Upper lobe of right lung (tissue), 1 donor: Measurements from ENCODE around the gene PAX5. TPM values are rescaled to one million over a fixed set of nuclear protein-coding genes. Genes with fewer than 3 reads are reported as not detected.

Experiments used
- ATAC-seq: fragments of 200-7000 bp; cut with Tn5 transposase; one replicate; pipeline ENCODE4 v1.9.1; 2020; ENCODE audit warnings: mild to moderate bottlenecking, moderate library complexity
- DNase-seq: peaks from one replicate; pipeline ENCODE4 v3.0.0-alpha.2; 2020
- H3K27ac ChIP-seq: fragments of 200-600 bp; one replicate; pipeline ENCODE4 v1.8.0; 2022
- H3K27me3 ChIP-seq: fragments of 200-600 bp; one replicate; pipeline ENCODE4 v1.8.0; 2022; ENCODE audit warnings: mild to moderate bottlenecking
- H3K36me3 ChIP-seq: fragments of 200-600 bp; one replicate; pipeline ENCODE4 v1.8.0; 2022
- H3K4me1 ChIP-seq: fragments of 200-600 bp; one replicate; pipeline ENCODE4 v1.8.0; 2022
- H3K4me3 ChIP-seq: fragments of 200-600 bp; one replicate; pipeline ENCODE4 v1.8.0; 2022; ENCODE audit warnings: mild to moderate bottlenecking
- H3K9me3 ChIP-seq: fragments of 200-600 bp; one replicate; pipeline ENCODE4 v1.8.0; 2022
- CTCF ChIP-seq: fragments of 200-600 bp; IDR thresholded peaks from one replicate; pipeline ENCODE4 v1.8.0; 2022; ENCODE audit warnings: antibody characterized with exemption
- intact Hi-C: fragments of 100-400 bp; cut with DNase I; formaldehyde crosslinking; loops from one replicate; pipeline ENCODE4 v1.11.0; 2022
- total RNA-seq: library from RNA; stranded (reverse); fragmentation: NEBNext Ultra II Directional; extraction: Animal tissue kit (Norgen Biotek cat#: 25700); gene quantifications from one replicate; pipeline ENCODE4 v1.2.1, GENCODE V29; 2021
- donor health status: DM: no; HTN: yes; CAD: no; lungs with severe emphysema.

PAX5 gene
- total RNA-seq, 1 donor from 2014 or later, result 0.23 TPM

GRCh38 chr9:36888551-36888950, 145.5 kb downstream of the PAX5 start:
- intact Hi-C loops, result no loop called here
- peak; percentile 52 for DNase-seq
- TF ChIP-seq CTCF, result no peak

GRCh38 chr9:36884721-36885120, 149.3 kb downstream of the PAX5 start:
- no peaks in the 10 kb centered on the region for H3K9me3 ChIP-seq
- no peak for DNase-seq
- intact Hi-C loops, result no loop called here
- no peak for ATAC-seq
- no peaks in the 10 kb centered on the region for H3K4me1 ChIP-seq
- H3K27ac ChIP-seq, result no peak overlapping the region
- no peaks in the 10 kb centered on the region for H3K36me3 ChIP-seq
- peaks cover 12% of the 10 kb centered on the region for H3K27me3 ChIP-seq
- H3K4me3 ChIP-seq, result no peak overlapping the region
- no peak for TF ChIP-seq CTCF

More at GRCh38 chr9:36888551-36888950, 145.5 kb downstream of the PAX5 start:
- H3K27me3 ChIP-seq, result peaks cover 9% of the 10 kb centered on the region
- H3K27ac ChIP-seq, result no peak overlapping the region
- H3K9me3 ChIP-seq, result no peaks in the 10 kb centered on the region
- no peak overlapping the region for H3K4me3 ChIP-seq
- no peak for ATAC-seq
- no peaks in the 10 kb centered on the region for H3K36me3 ChIP-seq
- no peaks in the 10 kb centered on the region for H3K4me1 ChIP-seq

- peaks cover 7% of the 10 kb centered on the region for H3K27me3 ChIP-seq
- no peak for TF ChIP-seq CTCF
- no peak overlapping the region for H3K27ac ChIP-seq
- intact Hi-C loops, result no loop called here
- no peaks in the 10 kb centered on the region for H3K9me3 ChIP-seq
- no peaks in the 10 kb centered on the region for H3K4me1 ChIP-seq
- no peak overlapping the region for H3K4me3 ChIP-seq
- ATAC-seq, result no peak
- no peak for DNase-seq
- H3K36me3 ChIP-seq, result no peaks in the 10 kb centered on the region
Observed at GRCh38 chr9:36882594-36882993, 151.5 kb downstream of the PAX5 start.

- no peak for ATAC-seq
- Histone ChIP-seq H3K4me1 (no peaks in the 10 kb centered on the region), H3K9me3 (no peaks in the 10 kb centered on the region), H3K27ac (no peak overlapping the region), H3K36me3 (no peaks in the 10 kb centered on the region), H3K27me3 (peaks cover 7% of the 10 kb centered on the region), H3K4me3 (no peak overlapping the region)
- intact Hi-C loops, result no loop called here
- no peak for TF ChIP-seq CTCF
- peak; percentile 49 for DNase-seq
Observed at GRCh38 chr9:36881743-36882441, 152.2 kb downstream of the PAX5 start.

- DNase-seq, result peak; percentile 35
- peaks cover 7% of the 10 kb centered on the region for H3K27me3 ChIP-seq
- no peak overlapping the region for H3K4me3 ChIP-seq
- H3K36me3 ChIP-seq, result no peaks in the 10 kb centered on the region
- H3K27ac ChIP-seq, result no peak overlapping the region
- no peak for TF ChIP-seq CTCF
- intact Hi-C loops, result no loop called here
- no peaks in the 10 kb centered on the region for H3K9me3 ChIP-seq
- ATAC-seq, result no peak
- H3K4me1 ChIP-seq, result no peaks in the 10 kb centered on the region
Observed at GRCh38 chr9:36881316-36881715, 152.8 kb downstream of the PAX5 start.
